Astrocyte of the spinal cord (primary cell): ENCODE data around the gene TOB1.

Experiments used
- DNase-seq: peaks from one replicate; pipeline ENCODE4 v3.0.0; 2011; ENCODE audit warnings: low read depth, low spot score
- H3K4me3 ChIP-seq: 2 replicates; pipeline ENCODE4 v1.5.1; 2011; ENCODE audit warnings: low read depth, mild to moderate bottlenecking, low read length, moderate library complexity
- in situ Hi-C: cut with HindIII; loops from 2 replicates; pipeline ENCODE4 v1.10.0; 2017; ENCODE audit warnings: low sequenced_read_pairs
- TF ChIP-seq, protein P1 (sequence below): IDR thresholded peaks from 2 replicates; pipeline ENCODE4 v1.5.1; 2012; ENCODE audit warnings: low read depth, mild to moderate bottlenecking, low read length, inconsistent platforms

The TOB1 gene

DNA sequence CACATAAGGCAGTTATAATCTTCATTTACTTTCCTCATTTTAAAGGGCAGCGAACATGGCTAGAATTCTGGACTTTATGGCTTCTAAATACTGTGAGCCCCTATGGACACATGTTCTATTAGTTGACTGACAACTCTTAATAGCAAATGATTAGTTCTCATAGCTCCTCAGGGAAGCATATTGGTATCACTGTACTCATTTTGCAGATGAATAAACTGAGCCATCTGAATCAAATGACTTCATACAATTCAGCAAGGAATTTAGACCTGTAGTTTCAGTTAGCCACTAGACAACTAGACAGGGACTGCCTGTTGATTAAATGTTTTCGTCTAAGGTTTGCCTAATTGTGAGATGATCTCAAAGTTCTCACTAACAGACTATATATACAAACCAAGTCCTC, 9.7 kb downstream of the TOB1 start:
- TF ChIP-seq, protein P1, sequence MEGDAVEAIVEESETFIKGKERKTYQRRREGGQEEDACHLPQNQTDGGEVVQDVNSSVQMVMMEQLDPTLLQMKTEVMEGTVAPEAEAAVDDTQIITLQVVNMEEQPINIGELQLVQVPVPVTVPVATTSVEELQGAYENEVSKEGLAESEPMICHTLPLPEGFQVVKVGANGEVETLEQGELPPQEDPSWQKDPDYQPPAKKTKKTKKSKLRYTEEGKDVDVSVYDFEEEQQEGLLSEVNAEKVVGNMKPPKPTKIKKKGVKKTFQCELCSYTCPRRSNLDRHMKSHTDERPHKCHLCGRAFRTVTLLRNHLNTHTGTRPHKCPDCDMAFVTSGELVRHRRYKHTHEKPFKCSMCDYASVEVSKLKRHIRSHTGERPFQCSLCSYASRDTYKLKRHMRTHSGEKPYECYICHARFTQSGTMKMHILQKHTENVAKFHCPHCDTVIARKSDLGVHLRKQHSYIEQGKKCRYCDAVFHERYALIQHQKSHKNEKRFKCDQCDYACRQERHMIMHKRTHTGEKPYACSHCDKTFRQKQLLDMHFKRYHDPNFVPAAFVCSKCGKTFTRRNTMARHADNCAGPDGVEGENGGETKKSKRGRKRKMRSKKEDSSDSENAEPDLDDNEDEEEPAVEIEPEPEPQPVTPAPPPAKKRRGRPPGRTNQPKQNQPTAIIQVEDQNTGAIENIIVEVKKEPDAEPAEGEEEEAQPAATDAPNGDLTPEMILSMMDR, result no peak
- no peak for DNase-seq
- no peak overlapping the region for H3K4me3 ChIP-seq
- in situ Hi-C loops, result no loop called here

DNA sequence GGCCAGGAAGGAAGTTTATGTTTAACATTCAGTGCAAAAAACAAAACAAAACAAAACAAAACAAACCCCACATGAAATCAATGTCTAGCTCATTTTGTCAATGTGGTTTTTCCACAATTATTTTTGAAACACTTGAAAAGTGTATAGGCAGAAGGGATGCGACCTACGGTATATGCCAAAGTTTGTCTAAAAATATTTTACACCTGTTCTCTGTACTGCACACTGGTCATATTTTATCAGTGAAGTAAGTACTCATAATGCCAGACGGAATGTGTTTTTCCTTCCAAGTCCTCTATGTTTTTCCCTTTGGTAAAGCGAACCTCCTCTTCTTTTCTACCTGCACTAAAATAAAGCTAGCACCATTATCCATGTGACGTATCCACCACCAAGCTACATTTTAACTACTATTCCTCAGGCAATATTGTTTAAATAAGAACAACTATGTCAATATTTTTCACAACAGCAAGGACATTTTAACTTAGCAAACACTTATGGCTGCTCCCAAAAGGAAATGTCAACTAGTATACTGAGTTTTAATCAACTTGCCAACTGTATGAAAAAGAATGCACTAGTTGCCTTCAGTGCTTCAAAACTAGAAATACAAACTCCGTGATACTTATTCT, 10.3 kb downstream of the TOB1 start:
- no peak for DNase-seq
- TF ChIP-seq, protein P1, result no peak
- H3K4me3 ChIP-seq, result no peak overlapping the region
- in situ Hi-C loops, result no loop called here

DNA sequence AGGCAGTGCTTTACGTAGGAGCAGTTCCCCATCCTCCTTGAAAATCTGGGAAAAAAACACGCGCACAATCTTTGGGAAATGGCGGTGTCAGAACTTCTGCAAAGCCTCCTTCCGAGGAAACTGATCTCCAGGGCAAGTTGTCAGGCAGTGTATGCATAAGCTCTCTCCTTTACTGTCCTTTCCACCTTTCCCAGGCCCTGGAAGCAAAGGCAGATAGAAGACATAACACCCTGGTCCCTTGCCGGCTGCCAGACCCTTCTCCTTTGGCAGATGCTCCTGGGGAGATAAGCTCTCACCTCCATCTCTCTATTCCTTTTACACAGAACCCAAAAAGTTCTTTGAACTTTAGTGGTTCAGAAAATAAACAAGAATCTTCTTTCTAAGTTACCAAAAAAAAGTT, 12.4 kb downstream of the TOB1 start:
- in situ Hi-C loops, result no loop called here
- TF ChIP-seq, protein P1, result no peak
- no peak for DNase-seq
- H3K4me3 ChIP-seq, result no peak overlapping the region

DNA sequence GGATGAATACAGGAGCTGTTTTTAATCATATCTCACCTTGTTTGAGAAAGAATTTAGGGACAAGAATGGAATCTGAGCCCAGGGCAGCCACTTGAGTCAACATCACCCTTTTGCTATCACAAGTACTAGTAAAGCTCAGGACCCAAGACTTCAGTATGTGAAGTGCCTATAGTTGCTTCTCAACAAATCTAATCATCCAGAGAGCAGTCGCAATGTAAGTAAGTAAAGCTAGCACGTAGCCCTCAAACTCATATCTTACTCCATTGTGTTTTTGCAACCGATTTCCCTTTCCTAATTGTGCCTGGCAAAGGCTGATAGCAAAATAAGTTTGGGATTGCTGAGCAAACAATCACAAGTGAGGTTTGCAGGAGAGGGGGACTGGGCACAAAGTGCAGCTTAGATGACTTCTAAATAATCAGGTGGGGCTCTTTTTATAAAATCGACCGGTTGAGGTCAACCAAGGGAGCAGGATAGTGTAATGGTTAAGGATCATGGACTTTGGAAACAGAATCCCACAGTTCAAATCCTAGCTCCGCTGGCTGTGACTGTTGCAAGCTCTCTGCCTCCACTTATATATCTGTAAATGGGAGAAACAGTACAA, 13.0 kb downstream of the TOB1 start:
- no peak overlapping the region for H3K4me3 ChIP-seq
- DNase-seq, result no peak
- in situ Hi-C loops, result no loop called here
- TF ChIP-seq, protein P1, result no peak

DNA sequence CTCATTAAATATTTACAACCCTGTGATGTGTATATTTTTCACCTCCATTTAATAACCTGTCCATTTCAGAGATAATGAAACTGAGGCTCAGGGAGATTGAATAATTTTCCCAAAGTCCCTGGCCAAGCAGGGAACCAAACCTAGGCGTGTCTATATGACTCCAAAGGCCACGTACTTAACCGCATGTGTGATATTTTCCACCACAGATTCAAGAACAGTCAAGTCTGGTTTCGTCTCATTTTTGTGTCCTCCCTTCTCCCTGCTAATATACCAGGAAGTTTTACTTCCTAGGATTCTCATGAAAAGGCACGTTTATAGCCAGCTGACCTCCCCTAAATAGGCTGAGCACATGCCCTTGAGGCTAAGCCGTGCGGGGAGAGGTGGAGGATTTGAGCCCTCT, 15.5 kb downstream of the TOB1 start:
- in situ Hi-C loops, result no loop called here
- no peak overlapping the region for H3K4me3 ChIP-seq
- TF ChIP-seq, protein P1, result no peak
- no peak for DNase-seq

DNA sequence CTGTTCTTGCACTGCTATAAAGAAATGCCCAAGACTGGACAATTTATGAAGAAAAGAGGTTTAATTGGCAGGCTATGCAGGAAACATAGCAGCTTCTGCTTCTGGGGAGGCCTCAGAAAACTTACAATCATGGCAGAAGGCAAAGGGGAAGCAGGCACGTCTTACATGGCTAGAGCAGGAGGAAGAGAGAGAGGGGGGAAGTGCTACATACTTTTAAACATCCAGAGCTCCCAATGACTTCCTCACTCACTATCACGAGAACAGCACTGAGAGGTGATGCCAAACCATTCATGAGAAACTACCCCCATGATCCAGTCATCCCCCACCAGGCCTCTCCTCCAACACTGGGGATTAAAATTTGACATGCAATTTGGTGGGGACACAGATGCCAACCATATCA, 17.4 kb downstream of the TOB1 start:
- TF ChIP-seq, protein P1, result no peak
- no peak for DNase-seq
- in situ Hi-C loops, result no loop called here
- H3K4me3 ChIP-seq, result no peak overlapping the region
